ENCODE measurements around the gene PPFIA2.

- TF ChIP-seq POLR2A (IDR thresholded peaks at IDR 0.05): no peak
- TF ChIP-seq CTCF (IDR thresholded peaks at IDR 0.05): no peak
These were observed 141.2 kb downstream of the PPFIA2 start for GRCh38 chr12:81617915-81618314.
